Panc1 (cell line): ENCODE data around the gene CNOT11. TPM values are rescaled to one million over a fixed set of nuclear protein-coding genes. Genes with fewer than 3 reads are reported as not detected.

Source experiments
- ATAC-seq: fragments of 200-7000 bp; cut with Tn5 transposase; 2 replicates; pipeline ENCODE4 v1.9.1; 2020; ENCODE audit warnings: mild to moderate bottlenecking, moderate library complexity
- BruUV-seq: library from RNA; stranded (reverse); fragments of 400-500 nt; replicated peaks from 2 replicates; lab custom pipeline; 2021; lab: Mats Ljungman, UMichigan
- CTCF ChIA-PET: fragments of 300-600 bp; sonication (Branson Sonifier 250); formaldehyde crosslinking; loops from one replicate; lab custom pipeline; 2022; ENCODE audit warnings: antibody characterized with exemption; lab: Charles Lee
- POLR2A ChIA-PET: fragments of 300-600 bp; sonication (Branson Sonifier 250); formaldehyde crosslinking; loops from one replicate; lab custom pipeline; 2022; ENCODE audit warnings: antibody characterized with exemption; lab: Charles Lee
- DNase-seq: peaks from one replicate; pipeline ENCODE4 v3.0.0-alpha.2; 2010; ENCODE audit warnings: low read depth, low spot score
- H3K27ac ChIP-seq: 2 replicates; pipeline ENCODE4 v1.5.1; 2011; ENCODE audit warnings: mild to moderate bottlenecking, low read length, inconsistent platforms
- H3K27me3 ChIP-seq: fragments of 200-500 bp; sonication (Bioruptor generic); 2 replicates; pipeline ENCODE4 v1.6.0; 2014; ENCODE audit warnings: low read length, inconsistent platforms; ENCODE audit not compliant: control insufficient read depth, insufficient read depth
- H3K36me3 ChIP-seq: fragments of 200-500 bp; sonication (Bioruptor generic); 2 replicates; pipeline ENCODE4 v1.5.1; 2014; ENCODE audit warnings: inconsistent platforms, mild to moderate bottlenecking, low read length, moderate library complexity; ENCODE audit not compliant: control insufficient read depth, insufficient read depth
- H3K4me1 ChIP-seq: 2 replicates; pipeline ENCODE4 v1.5.1; 2011; ENCODE audit warnings: inconsistent platforms, mild to moderate bottlenecking, low read length, moderate library complexity; ENCODE audit not compliant: control insufficient read depth, insufficient read depth
- H3K4me3 ChIP-seq, 2 experiments: 2 replicates each; pipeline ENCODE4 v1.5.1; 2011 to 2012; ENCODE audit warnings: low read depth in 2 of 2, low read length in 2 of 2, mild to moderate bottlenecking in 2 of 2, inconsistent platforms in 1 of 2, moderate library complexity in 1 of 2
- H3K9me3 ChIP-seq: fragments of 200-500 bp; sonication (Bioruptor generic); 2 replicates; pipeline ENCODE4 v1.5.1; 2014; ENCODE audit warnings: low read depth, mild to moderate bottlenecking, inconsistent platforms, low read length, moderate library complexity; ENCODE audit not compliant: control insufficient read depth, insufficient read depth
- POLR2AphosphoS5 ChIP-seq: IDR thresholded peaks from 2 replicates; pipeline ENCODE4 v1.6.1; 2012; ENCODE audit warnings: mild to moderate bottlenecking, low read depth, low read length, moderate library complexity
- REST ChIP-seq, 2 experiments: IDR thresholded peaks; 2 replicates each; pipeline ENCODE4 v1.6.1; 2011 to 2012; ENCODE audit warnings: low read depth in 2 of 2, control low read depth in 1 of 2, low read length in 1 of 2, mild to moderate bottlenecking in 1 of 2, moderate library complexity in 1 of 2; ENCODE audit not compliant: insufficient read depth in 1 of 2
- SIN3A ChIP-seq: IDR thresholded peaks from 2 replicates; pipeline ENCODE4 v1.6.1; 2012; ENCODE audit warnings: low read depth, mild to moderate bottlenecking, low read length, moderate library complexity, borderline replicate concordance; ENCODE audit not compliant: insufficient read depth
- TCF7L2 ChIP-seq: IDR thresholded peaks from 2 replicates; pipeline ENCODE4 v1.6.1; 2011; ENCODE audit warnings: mild to moderate bottlenecking, low read depth, low read length, inconsistent platforms
- in situ Hi-C: cut with HindIII; loops from 2 replicates; pipeline ENCODE4 v1.10.0; 2016; ENCODE audit warnings: low sequenced_read_pairs, low pct_unique_long_range_greater_than_20kb
- intact Hi-C: fragments of 100-400 bp; cut with micrococcal nuclease; formaldehyde crosslinking; loops from one replicate; pipeline ENCODE4 v1.10.0; 2022; ENCODE audit not compliant: unreplicated experiment
- total RNA-seq: library from RNA; stranded (reverse); gene quantifications from one replicate; pipeline ENCODE4 v1.2.1, GENCODE V29; 2021; ENCODE audit not compliant: unreplicated experiment
- TF ChIP-seq, protein P1 (sequence below): fragments of 450-650 bp; IDR thresholded peaks from 2 replicates; pipeline ENCODE4 v1.5.1; 2017; ENCODE audit warnings: mild to moderate bottlenecking

The CNOT11 gene
- total RNA-seq, 1 experiment from 2014 or later = 58.3 TPM

- ChIA-PET CTCF (no interaction called here), POLR2A (no interaction called here)
- in situ Hi-C loops (no loop called here), intact Hi-C loops (no loop called here)
- H3K27ac ChIP-seq = no peak overlapping the region
- peaks cover 14% of the 10 kb centered on the region for H3K36me3 ChIP-seq
- DNase-seq (no peak), ATAC-seq (no peak)
- no peaks in the 10 kb centered on the region for H3K9me3 ChIP-seq
- TF ChIP-seq TCF7L2 = no peak
- no peak for TF ChIP-seq POLR2AphosphoS5
- TF ChIP-seq REST (IDR thresholded peaks at IDR 0.05; ENCODE audit: insufficient read depth in 1 of 2, low read depth in 2 of 2, low read length in 1 of 2) = no peak
- TF ChIP-seq SIN3A = no peak
- TF ChIP-seq, protein P1, sequence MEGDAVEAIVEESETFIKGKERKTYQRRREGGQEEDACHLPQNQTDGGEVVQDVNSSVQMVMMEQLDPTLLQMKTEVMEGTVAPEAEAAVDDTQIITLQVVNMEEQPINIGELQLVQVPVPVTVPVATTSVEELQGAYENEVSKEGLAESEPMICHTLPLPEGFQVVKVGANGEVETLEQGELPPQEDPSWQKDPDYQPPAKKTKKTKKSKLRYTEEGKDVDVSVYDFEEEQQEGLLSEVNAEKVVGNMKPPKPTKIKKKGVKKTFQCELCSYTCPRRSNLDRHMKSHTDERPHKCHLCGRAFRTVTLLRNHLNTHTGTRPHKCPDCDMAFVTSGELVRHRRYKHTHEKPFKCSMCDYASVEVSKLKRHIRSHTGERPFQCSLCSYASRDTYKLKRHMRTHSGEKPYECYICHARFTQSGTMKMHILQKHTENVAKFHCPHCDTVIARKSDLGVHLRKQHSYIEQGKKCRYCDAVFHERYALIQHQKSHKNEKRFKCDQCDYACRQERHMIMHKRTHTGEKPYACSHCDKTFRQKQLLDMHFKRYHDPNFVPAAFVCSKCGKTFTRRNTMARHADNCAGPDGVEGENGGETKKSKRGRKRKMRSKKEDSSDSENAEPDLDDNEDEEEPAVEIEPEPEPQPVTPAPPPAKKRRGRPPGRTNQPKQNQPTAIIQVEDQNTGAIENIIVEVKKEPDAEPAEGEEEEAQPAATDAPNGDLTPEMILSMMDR = no peak
- no peaks in the 10 kb centered on the region for H3K4me1 ChIP-seq
- no peaks in the 10 kb centered on the region for H3K27me3 ChIP-seq
- H3K4me3 ChIP-seq = no peak overlapping the region
- no TSS peak for BruUV-seq
These were observed 42.2 kb downstream of the CNOT11 start for GRCh38 chr2:101294861-101295260.

DNA sequence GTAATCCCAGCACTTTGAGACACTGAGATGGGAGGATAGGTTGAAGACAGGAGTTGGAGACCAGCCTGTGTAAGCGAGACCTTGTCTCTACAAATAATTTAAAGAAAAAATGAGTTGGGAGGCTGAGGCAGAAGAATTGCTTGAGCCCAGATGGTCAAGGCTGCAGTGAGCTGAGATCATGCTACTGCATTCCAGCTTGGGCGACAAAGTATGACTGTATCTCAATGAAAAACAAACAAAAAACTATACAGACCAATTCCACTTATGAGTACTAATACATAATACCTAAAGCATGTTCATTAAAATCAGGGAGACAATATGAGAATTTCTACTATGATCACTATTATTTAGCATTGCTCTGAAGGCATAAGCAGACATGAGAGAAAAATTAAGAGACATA, 43.2 kb downstream of the CNOT11 start:
- H3K36me3 ChIP-seq = peaks cover 14% of the 10 kb centered on the region
- ChIA-PET CTCF (interaction anchor here (0.7 kb wide), 1 partner anchor 530 kb away, joined by 3 read pairs; no protein-coding TSS in a partner anchor), POLR2A (interaction anchor here (0.6 kb wide), 1 partner anchor 282 kb away, joined by 3 read pairs; no protein-coding TSS in a partner anchor)
- DNase-seq (no peak), ATAC-seq (no peak)
- BruUV-seq = no TSS peak
- in situ Hi-C loops = no loop called here
- H3K27ac ChIP-seq = no peak overlapping the region
- TF ChIP-seq SIN3A = no peak
- no peak for TF ChIP-seq POLR2AphosphoS5
- TF ChIP-seq TCF7L2 = no peak
- TF ChIP-seq, protein P1 = no peak
- TF ChIP-seq REST (IDR thresholded peaks at IDR 0.05; ENCODE audit: insufficient read depth in 1 of 2, low read depth in 2 of 2, low read length in 1 of 2) = no peak
- intact Hi-C loops = no loop called here
- no peaks in the 10 kb centered on the region for H3K27me3 ChIP-seq
- no peak overlapping the region for H3K4me3 ChIP-seq
- H3K4me1 ChIP-seq = no peaks in the 10 kb centered on the region
- H3K9me3 ChIP-seq = no peaks in the 10 kb centered on the region
